Activated B cell treated with CpG ODN at 0.5 μM for 24 hours (primary cell): ENCODE data around the gene MFSD2A. TPM values are rescaled to one million over a fixed set of nuclear protein-coding genes. Genes with fewer than 3 reads are reported as not detected.

ENCODE experiments used
- ATAC-seq: fragments of 200-7000 bp; cut with Tn5 transposase; one replicate; pipeline ENCODE4 v1.10.0; 2021; ENCODE audit warnings: low read depth, mild to moderate bottlenecking, moderate library complexity
- CTCF ChIA-PET: fragments of 350-600 bp; sonication (Branson Sonifier 250); formaldehyde crosslinking; loops from one replicate; lab custom pipeline; 2021; ENCODE audit warnings: antibody characterized with exemption; lab: Charles Lee
- POLR2A ChIA-PET: fragments of 350-600 bp; sonication (Branson Sonifier 250); formaldehyde crosslinking; loops from one replicate; lab custom pipeline; 2021; ENCODE audit warnings: antibody characterized with exemption; lab: Charles Lee
- DNase-seq: peaks from one replicate; pipeline ENCODE4 v3.0.0; 2022
- H3K27ac Mint-ChIP-seq: one replicate; pipeline ENCODE4 v1.8.0; 2020; ENCODE audit warnings: mixed read lengths
- H3K27me3 Mint-ChIP-seq: one replicate; pipeline ENCODE4 v1.8.0; 2021; ENCODE audit warnings: mixed read lengths
- H3K36me3 Mint-ChIP-seq: one replicate; pipeline ENCODE4 v1.8.0; 2021; ENCODE audit warnings: low read depth, mixed read lengths
- H3K4me1 Mint-ChIP-seq: one replicate; pipeline ENCODE4 v1.8.0; 2021; ENCODE audit warnings: mixed read lengths
- H3K4me3 Mint-ChIP-seq: one replicate; pipeline ENCODE4 v1.8.0; 2020; ENCODE audit warnings: mild to moderate bottlenecking, mixed read lengths
- H3K9me3 Mint-ChIP-seq: one replicate; pipeline ENCODE4 v1.8.0; 2020; ENCODE audit warnings: mixed read lengths
- intact Hi-C: fragments of 100-400 bp; cut with micrococcal nuclease; formaldehyde crosslinking; loops from one replicate; pipeline ENCODE4 v1.15.1; 2024
- total RNA-seq: library from RNA; stranded (reverse); gene quantifications from 2 replicates; pipeline ENCODE4 v1.2.3, GENCODE V29; 2022
- TF ChIP-seq, protein P1 (sequence below): fragments of 200-600 bp; IDR thresholded peaks from one replicate; pipeline ENCODE4 v1.8.0; 2022; ENCODE audit warnings: antibody characterized with exemption, mild to moderate bottlenecking

Gene MFSD2A
- total RNA-seq, 1 donor from 2014 or later, result 36.0 TPM

GRCh38 chr1:39940253-39940652 lies 14.7 kb upstream of the MFSD2A start:
- Mint-ChIP-seq H3K27me3 (no peaks in the 10 kb centered on the region), H3K9me3 (no peaks in the 10 kb centered on the region), H3K4me1 (peaks cover 4% of the 10 kb centered on the region), H3K4me3 (no peak overlapping the region), H3K27ac (no peak overlapping the region), H3K36me3 (no peaks in the 10 kb centered on the region)
- CTCF ChIA-PET, result no interaction called here
- intact Hi-C loops, result no loop called here
- DNase-seq (no peak), ATAC-seq (no peak)
- TF ChIP-seq, protein P1, sequence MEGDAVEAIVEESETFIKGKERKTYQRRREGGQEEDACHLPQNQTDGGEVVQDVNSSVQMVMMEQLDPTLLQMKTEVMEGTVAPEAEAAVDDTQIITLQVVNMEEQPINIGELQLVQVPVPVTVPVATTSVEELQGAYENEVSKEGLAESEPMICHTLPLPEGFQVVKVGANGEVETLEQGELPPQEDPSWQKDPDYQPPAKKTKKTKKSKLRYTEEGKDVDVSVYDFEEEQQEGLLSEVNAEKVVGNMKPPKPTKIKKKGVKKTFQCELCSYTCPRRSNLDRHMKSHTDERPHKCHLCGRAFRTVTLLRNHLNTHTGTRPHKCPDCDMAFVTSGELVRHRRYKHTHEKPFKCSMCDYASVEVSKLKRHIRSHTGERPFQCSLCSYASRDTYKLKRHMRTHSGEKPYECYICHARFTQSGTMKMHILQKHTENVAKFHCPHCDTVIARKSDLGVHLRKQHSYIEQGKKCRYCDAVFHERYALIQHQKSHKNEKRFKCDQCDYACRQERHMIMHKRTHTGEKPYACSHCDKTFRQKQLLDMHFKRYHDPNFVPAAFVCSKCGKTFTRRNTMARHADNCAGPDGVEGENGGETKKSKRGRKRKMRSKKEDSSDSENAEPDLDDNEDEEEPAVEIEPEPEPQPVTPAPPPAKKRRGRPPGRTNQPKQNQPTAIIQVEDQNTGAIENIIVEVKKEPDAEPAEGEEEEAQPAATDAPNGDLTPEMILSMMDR, result no peak
- POLR2A ChIA-PET, result no interaction called here

DNA sequence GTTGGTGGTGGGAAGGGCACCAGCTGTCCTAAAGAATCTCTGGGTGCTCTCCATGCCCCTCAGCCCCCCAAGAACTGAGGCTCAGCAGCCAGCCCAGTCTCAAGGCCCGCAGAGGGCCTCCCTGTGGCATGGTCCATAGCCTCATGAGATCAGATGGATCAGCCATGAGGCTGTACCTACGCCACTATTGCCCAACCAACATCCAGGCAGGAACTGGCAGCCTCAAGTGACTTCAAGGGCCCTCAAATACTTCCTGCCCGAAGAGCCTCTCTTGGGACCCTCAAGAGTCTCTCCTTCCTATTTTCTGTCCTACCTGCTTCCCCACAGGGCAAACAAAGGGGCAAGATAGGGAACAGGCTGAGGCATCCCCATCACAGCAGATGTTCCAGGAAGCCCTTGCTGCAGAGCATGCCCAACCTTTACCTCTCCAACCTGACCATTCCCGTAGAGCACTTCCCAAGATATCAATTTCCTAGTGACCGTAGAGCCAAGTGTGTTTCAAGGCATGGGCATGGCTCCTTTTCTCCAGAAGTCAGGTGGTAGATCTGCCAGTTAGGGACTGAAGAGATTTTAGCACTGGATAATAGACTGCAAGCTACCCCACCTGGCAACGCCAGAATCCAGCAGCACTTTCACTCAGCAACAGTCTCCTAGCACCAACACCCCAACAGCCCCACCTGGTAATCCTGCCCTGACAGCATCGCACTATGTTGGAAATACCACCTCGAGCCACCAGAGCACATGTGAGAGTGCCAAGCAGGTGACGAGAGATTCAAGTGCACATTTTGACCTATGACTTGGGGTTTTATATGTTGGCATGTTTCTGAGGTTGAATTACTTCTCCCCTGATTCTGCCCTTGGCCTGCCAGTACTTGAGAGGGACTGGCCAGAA lies 13.7 kb upstream of the MFSD2A start:
- DNase-seq (no peak), ATAC-seq (no peak)
- no peaks in the 10 kb centered on the region for H3K9me3 Mint-ChIP-seq
- peaks cover 10% of the 10 kb centered on the region for H3K4me1 Mint-ChIP-seq
- intact Hi-C loops, result no loop called here
- H3K27me3 Mint-ChIP-seq, result no peaks in the 10 kb centered on the region
- no peak overlapping the region for H3K4me3 Mint-ChIP-seq
- no peaks in the 10 kb centered on the region for H3K36me3 Mint-ChIP-seq
- POLR2A ChIA-PET, result no interaction called here
- TF ChIP-seq, protein P1, result no peak
- CTCF ChIA-PET, result no interaction called here
- no peak overlapping the region for H3K27ac Mint-ChIP-seq

- Mint-ChIP-seq H3K4me3 (no peak overlapping the region), H3K36me3 (no peaks in the 10 kb centered on the region), H3K27ac (no peak overlapping the region), H3K4me1 (peaks cover 12% of the 10 kb centered on the region), H3K27me3 (no peaks in the 10 kb centered on the region), H3K9me3 (no peaks in the 10 kb centered on the region)
- ATAC-seq, result no peak
- ChIA-PET POLR2A (interaction anchor here (0.7 kb wide), 1 partner anchor 12 kb away, joined by 3 read pairs; no protein-coding TSS in a partner anchor), CTCF (no interaction called here)
- intact Hi-C loops, result no loop called here
- no peak for DNase-seq
- TF ChIP-seq, protein P1, result no peak
These were observed 11.3 kb upstream of the MFSD2A start for GRCh38 chr1:39943471-39944290.

- Mint-ChIP-seq H3K4me3 (no peak overlapping the region), H3K9me3 (no peaks in the 10 kb centered on the region), H3K27ac (no peak overlapping the region), H3K36me3 (no peaks in the 10 kb centered on the region), H3K4me1 (peaks cover 12% of the 10 kb centered on the region), H3K27me3 (no peaks in the 10 kb centered on the region)
- ChIA-PET POLR2A (interaction anchor here (0.7 kb wide), 1 partner anchor 18 kb away, joined by 3 read pairs; no protein-coding TSS in a partner anchor), CTCF (no interaction called here)
- DNase-seq (no peak), ATAC-seq (no peak)
- TF ChIP-seq, protein P1, result no peak
- intact Hi-C loops, result no loop called here
These were observed 10.4 kb upstream of the MFSD2A start for GRCh38 chr1:39944410-39945112.
